ENCODE data around the gene PLEKHM3. TPM values are rescaled to one million over a fixed set of nuclear protein-coding genes. Genes with fewer than 3 reads are reported as not detected.

Gene PLEKHM3
- total and polyA plus RNA-seq, 2 of the 13 experiments (the other 11 are each of a cell fraction or from before 2014, with no cell fraction given): 4.5 to 4.7 TPM

DNA sequence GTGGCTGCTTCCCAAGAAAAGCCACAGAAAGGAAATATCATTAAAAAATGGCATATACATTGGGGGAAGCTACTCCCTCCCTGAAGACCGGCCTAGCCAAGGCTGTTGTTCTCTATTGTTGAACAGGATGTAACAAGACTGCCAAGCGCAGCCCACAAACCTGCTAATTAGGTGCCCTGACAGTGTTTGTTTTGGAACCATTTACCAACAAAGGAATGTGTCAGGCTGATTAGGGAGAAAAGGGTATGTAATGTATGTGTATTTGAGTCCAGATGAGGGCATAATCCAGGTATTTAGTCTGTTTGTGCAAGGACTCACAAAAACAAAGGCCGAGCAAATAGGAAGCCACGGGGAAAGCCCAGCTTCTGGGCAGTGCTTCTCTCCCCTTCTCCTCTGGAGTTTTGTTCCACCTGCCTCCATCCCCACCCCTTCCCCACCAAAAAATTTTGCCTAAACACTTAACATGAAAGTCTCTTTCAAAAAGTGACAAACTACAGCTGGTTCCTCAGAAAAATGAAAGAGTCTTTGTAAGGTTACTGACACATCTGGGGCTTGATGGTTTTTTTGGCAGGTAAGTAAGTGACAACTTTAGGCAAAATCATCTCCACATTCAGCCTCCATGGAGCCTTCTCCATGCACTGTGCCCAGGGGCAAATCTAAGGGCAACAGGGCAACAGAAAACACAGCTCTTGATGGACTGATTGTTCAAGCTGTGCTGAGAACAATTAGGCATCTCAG lies 177.4 kb downstream of the PLEKHM3 start (continued):
- TF ChIP-seq, protein P1, sequence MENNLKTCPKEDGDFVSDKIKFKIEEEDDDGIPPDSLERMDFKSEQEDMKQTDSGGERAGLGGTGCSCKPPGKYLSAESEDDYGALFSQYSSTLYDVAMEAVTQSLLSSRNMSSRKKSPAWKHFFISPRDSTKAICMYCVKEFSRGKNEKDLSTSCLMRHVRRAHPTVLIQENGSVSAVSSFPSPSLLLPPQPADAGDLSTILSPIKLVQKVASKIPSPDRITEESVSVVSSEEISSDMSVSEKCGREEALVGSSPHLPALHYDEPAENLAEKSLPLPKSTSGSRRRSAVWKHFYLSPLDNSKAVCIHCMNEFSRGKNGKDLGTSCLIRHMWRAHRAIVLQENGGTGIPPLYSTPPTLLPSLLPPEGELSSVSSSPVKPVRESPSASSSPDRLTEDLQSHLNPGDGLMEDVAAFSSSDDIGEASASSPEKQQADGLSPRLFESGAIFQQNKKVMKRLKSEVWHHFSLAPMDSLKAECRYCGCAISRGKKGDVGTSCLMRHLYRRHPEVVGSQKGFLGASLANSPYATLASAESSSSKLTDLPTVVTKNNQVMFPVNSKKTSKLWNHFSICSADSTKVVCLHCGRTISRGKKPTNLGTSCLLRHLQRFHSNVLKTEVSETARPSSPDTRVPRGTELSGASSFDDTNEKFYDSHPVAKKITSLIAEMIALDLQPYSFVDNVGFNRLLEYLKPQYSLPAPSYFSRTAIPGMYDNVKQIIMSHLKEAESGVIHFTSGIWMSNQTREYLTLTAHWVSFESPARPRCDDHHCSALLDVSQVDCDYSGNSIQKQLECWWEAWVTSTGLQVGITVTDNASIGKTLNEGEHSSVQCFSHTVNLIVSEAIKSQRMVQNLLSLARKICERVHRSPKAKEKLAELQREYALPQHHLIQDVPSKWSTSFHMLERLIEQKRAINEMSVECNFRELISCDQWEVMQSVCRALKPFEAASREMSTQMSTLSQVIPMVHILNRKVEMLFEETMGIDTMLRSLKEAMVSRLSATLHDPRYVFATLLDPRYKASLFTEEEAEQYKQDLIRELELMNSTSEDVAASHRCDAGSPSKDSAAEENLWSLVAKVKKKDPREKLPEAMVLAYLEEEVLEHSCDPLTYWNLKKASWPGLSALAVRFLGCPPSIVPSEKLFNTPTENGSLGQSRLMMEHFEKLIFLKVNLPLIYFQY (CRISPR knock-in tag; IDR thresholded peaks at IDR 0.05; ENCODE audit: borderline replicate concordance): peak; percentile 70; the same call in 1 of the 2 replicates
- TF ChIP-seq NR2F1 (CRISPR knock-in tag; IDR thresholded peaks at IDR 0.05): peak; percentile 51 to 63; a peak in 2 of 4 replicates
- peak; percentile 39; the same call in 1 of the 2 replicates for TF ChIP-seq CEBPB (IDR thresholded peaks at IDR 0.05; ENCODE audit: borderline replicate concordance, low read depth, low read length)
- TF ChIP-seq CC2D1A (CRISPR knock-in tag; IDR thresholded peaks at IDR 0.05): peak; percentile 95; the same call in 1 of the 2 replicates
- TF ChIP-seq, protein P2, sequence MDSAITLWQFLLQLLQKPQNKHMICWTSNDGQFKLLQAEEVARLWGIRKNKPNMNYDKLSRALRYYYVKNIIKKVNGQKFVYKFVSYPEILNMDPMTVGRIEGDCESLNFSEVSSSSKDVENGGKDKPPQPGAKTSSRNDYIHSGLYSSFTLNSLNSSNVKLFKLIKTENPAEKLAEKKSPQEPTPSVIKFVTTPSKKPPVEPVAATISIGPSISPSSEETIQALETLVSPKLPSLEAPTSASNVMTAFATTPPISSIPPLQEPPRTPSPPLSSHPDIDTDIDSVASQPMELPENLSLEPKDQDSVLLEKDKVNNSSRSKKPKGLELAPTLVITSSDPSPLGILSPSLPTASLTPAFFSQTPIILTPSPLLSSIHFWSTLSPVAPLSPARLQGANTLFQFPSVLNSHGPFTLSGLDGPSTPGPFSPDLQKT (CRISPR knock-in tag; IDR thresholded peaks at IDR 0.05; ENCODE audit: borderline replicate concordance): no peak
- peak; percentile 98 for TF ChIP-seq JUN (CRISPR knock-in tag; IDR thresholded peaks at IDR 0.05)
- TF ChIP-seq MED13 (CRISPR knock-in tag; IDR thresholded peaks at IDR 0.05): no peak; the same call in none of the 2 replicates
- TF ChIP-seq MAF1 (CRISPR knock-in tag; IDR thresholded peaks at IDR 0.05; ENCODE audit: borderline replicate concordance): no peak; the same call in 1 of the 2 replicates
- no peak for TF ChIP-seq TCF12 (IDR thresholded peaks at IDR 0.05)
- TF ChIP-seq TCF12 (CRISPR knock-in tag; IDR thresholded peaks at IDR 0.05): peak; percentile 80; the same call in 1 of the 2 replicates
- TF ChIP-seq ZNF121 (CRISPR knock-in tag; IDR thresholded peaks at IDR 0.05): no peak; the same call in 1 of the 2 replicates
- no peak for TF ChIP-seq ZNF138 (CRISPR knock-in tag; IDR thresholded peaks at IDR 0.05; ENCODE audit: low read depth)
- no peak for TF ChIP-seq ZNF652 (CRISPR knock-in tag; IDR thresholded peaks at IDR 0.05; ENCODE audit: borderline replicate concordance, low read depth)
- peak; percentile 82; the same call in 1 of the 2 replicates for TF ChIP-seq ZKSCAN8 (CRISPR knock-in tag; IDR thresholded peaks at IDR 0.05; ENCODE audit: borderline replicate concordance)
- peak; percentile 78 for TF ChIP-seq CREM (IDR thresholded peaks at IDR 0.05)
- no peak for TF ChIP-seq CREM (CRISPR knock-in tag; IDR thresholded peaks at IDR 0.05)
- TF ChIP-seq MEIS2 (CRISPR knock-in tag; IDR thresholded peaks at IDR 0.05): peak; percentile 97
- no peak for TF ChIP-seq GLMP (CRISPR knock-in tag; IDR thresholded peaks at IDR 0.05; ENCODE audit: borderline replicate concordance)
- TF ChIP-seq ZNF484 (CRISPR knock-in tag; IDR thresholded peaks at IDR 0.05; ENCODE audit: borderline replicate concordance, low read depth): no peak
- no peak; the same call in 1 of the 2 replicates for TF ChIP-seq ZNF747 (CRISPR knock-in tag; IDR thresholded peaks at IDR 0.05; ENCODE audit: borderline replicate concordance)
- no peak for TF ChIP-seq ZNF605 (CRISPR knock-in tag; IDR thresholded peaks at IDR 0.05)
- TF ChIP-seq ZNF780A (CRISPR knock-in tag; IDR thresholded peaks at IDR 0.05): no peak
- TF ChIP-seq U2AF2 (IDR thresholded peaks at IDR 0.05; ENCODE audit: low read depth, low read length): no peak
- no peak for TF ChIP-seq NR3C1 (CRISPR knock-in tag; IDR thresholded peaks at IDR 0.05)
- no peak for TF ChIP-seq ZNF549 (CRISPR knock-in tag; IDR thresholded peaks at IDR 0.05)

All from HepG2 (cell line).